Cardiac atrium fibroblast (primary cell): Measurements from ENCODE around the gene DDX5. TPM values are rescaled to one million over a fixed set of nuclear protein-coding genes. Genes with fewer than 3 reads are reported as not detected.

ENCODE experiments used
- total RNA-seq: library from RNA; depleted of rRNA; stranded (reverse); fragments of >200 nt; gene quantifications from 2 replicates; pipeline ENCODE4 v1.2.3, GENCODE V29; 2015

The DDX5 gene
- total RNA-seq: 377 and 688 TPM in 2 replicates

DNA sequence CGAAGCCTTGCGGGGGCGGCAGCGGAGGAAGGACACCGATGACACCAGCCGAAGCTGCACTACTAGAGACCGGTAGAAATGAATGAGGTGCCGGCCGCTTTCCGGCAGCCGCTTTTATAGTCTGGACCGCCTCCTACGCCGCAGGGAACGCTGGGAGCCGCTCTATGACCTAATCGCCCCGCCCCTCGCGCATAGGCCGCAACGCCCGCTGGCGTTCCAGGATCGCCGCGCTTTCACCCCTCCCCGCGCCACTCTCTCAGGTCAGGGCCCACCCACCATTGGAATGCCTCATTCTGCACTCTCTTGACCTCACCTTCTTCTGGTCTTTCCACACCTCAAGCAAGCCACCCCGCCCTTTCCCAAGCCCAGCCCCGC lies at the start of gene DDX5:
TSS of gene DDX5 (minus strand) at position 89 of the 375 bp plus-strand sequence. CDS start 170 bp downstream, outside the sequence.

DNA sequence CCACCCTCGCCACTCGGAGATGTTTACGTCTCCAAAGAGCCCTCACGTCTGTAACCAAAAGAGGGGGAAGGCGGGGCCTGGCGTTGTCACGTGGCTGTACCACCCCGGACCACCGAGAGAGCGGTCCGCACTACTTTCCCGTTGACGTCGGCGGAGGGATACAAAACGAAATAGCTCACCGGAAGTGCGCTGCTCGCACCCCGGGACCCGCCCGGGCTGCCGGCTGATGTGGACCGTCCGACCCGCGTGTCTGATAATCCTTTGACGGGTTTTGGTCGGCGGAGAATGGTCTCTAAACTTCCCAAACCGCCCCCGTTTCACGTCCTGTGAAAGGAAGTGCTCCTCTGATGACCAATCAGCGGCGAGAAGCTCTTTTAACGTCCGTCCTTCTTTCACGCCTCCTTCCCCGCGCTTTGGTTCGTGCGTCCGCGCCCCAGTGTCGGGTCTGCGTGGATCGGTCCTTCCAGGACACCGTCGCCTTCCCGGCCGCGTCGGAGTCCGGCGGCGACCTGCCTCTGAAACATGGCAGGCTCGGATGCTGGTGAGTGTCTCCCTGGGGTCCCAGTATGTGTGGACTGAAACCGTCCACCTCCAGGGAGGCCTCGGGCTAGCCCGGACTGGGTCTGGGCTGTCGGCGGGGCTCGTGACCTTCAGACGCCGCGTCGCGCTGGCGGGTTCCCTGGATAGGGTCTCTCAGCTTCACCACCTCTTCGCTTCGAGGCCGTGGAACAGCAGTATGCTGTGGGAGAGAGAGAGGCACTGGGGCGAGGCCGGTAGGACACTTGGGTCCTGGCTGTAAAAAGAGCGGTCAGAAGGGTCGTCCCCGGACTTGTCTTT lies 705 bp upstream of the DDX5 start, which contains the start of gene CEP95:
TSS of gene CEP95 (plus strand) at position 402 of the 837 bp plus-strand sequence. CDS start at position 523, 121 bp downstream.

GRCh38 chr17:64496786-64497564 lies 9.1 kb downstream of the DDX5 start, which contains the start of gene POLG2:
TSS of gene POLG2 (minus strand) at chr17:64497054. CDS start at chr17:64496968, 86 bp downstream.

GRCh38 chr17:64448665-64449512 lies 57.2 kb downstream of the DDX5 start, which contains the start of gene MILR1:
TSS of gene MILR1 (plus strand) at chr17:64449115. CDS start at chr17:64449169, 54 bp downstream.

Other genes starting within 250 kb of the DDX5 start
- gene TEX2, start 243.0 kb downstream of the DDX5 start, total RNA-seq: 16.8 and 23.7 TPM in 2 replicates
- gene PECAM1, start 115.4 kb downstream of the DDX5 start, total RNA-seq: 25.8 and 32.5 TPM in 2 replicates
- 11.7 and 15.4 TPM in 2 replicates for gene MILR1, start 57.2 kb downstream of the DDX5 start, total RNA-seq
- 2.9 and 4.0 TPM in 2 replicates for gene POLG2, start 9.2 kb downstream of the DDX5 start, total RNA-seq
- gene CEP95, start 688 bp upstream of the DDX5 start, total RNA-seq: 9.4 and 17.2 TPM in 2 replicates
- gene SMURF2, start 156.0 kb upstream of the DDX5 start, total RNA-seq: 30.3 and 30.8 TPM in 2 replicates